ENCODE data around the gene HMGCR.
A peak's percentile ranks its signal among the peaks of the same experiment; 100 is the strongest.
"Not testable (repeated sequence)": the region's sequence is repeated elsewhere in the genome, so short reads cannot be mapped to it uniquely, and the experiment has no call there.

HMGCR gene

DNA sequence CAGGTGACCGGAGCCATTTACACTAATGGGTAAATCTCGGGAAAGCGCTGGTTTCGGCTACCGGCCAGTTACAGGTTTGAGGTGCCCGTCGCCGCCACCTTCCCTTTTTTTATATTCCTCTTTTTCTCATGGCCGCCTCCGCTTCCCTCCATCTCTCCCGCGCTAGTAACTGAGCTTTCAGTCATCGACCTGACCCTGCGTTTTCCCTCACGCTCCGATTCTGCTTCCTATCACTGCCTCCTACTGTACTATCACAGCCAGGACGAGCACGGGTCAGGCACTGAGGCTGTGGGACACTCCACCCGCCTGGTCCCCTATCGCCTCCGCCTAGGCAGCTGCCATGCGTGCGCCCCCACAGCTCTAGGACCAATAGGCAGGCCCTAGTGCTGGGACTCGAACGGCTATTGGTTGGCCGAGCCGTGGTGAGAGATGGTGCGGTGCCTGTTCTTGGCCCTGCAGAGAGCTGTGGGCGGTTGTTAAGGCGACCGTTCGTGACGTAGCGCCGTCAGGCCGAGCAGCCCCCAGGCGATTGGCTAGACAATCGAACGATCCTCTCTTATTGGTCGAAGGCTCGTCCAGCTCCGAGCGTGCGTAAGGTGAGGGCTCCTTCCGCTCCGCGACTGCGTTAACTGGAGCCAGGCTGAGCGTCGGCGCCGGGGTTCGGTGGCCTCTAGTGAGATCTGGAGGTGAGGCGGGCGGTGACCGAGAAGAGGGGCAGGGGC is at the start of gene HMGCR:
TSS of gene HMGCR (plus strand) at position 606 of the 722 bp plus-strand sequence. CDS start 5,386 bp downstream, outside the sequence.
- peak; percentile 94 for DNase-seq (ENCODE audit: low read depth)

GRCh38 chr5:75291844-75292243 is 45.2 kb upstream of the HMGCR start:
- not testable (repeated sequence) for DNase-seq (ENCODE audit: low read depth)

DNA sequence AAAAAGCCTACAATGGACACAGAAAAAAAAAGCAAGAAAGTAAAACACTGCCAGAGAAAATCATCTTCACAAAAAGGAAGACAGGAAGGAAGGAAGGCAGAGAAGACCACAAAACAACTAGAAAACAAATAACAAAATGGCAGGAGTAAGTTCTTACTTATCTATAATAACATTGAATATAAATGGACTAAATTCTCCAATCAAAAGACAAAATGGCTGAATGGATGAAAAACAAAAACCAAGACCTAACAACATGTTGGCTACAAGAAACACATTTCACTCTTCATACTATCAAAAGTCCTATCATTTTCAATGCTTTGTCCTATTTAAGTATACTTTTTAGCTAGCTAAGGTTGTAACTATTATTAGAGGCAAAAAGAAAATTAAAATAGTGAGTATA is 36.9 kb upstream of the HMGCR start:
- no peak for DNase-seq (ENCODE audit: low read depth)

DNA sequence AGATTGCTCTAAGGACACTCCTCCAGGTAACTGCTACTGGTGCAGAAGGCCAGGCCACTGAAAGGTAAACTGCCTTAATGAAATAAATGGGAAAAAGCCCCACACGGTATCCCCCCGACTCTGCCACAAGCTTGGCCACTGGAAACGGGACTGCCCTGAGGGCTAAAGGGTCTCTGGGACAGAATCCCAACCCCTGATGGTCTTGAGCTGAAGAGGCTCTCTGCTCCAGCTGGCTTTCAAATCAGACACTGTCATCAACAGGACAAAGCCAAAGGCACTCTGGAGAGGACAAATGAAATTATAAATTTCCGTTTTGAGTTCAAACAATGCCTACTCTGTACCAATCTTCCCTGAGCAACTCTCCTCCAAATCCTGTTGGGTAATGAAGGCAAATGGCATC is 33.6 kb upstream of the HMGCR start:
- no peak for DNase-seq (ENCODE audit: low read depth)

- DNase-seq (ENCODE audit: low read depth) = not testable (repeated sequence)
Measured at GRCh38 chr5:75304486-75304885, 32.5 kb upstream of the HMGCR start.

GRCh38 chr5:75306746-75307145 is 30.3 kb upstream of the HMGCR start:
- DNase-seq (ENCODE audit: low read depth) = no peak

GRCh38 chr5:75310212-75310611 is 26.8 kb upstream of the HMGCR start:
- no peak for DNase-seq (ENCODE audit: low read depth)

- not testable (repeated sequence) for DNase-seq (ENCODE audit: low read depth)
Measured at GRCh38 chr5:75319148-75319547, 17.9 kb upstream of the HMGCR start.

- DNase-seq (ENCODE audit: low read depth) = no peak
Measured at GRCh38 chr5:75319638-75320037, 17.4 kb upstream of the HMGCR start.

- DNase-seq (ENCODE audit: low read depth) = no peak
Measured at GRCh38 chr5:75320371-75320770, 16.6 kb upstream of the HMGCR start.

GRCh38 chr5:75322066-75322465 is 15.0 kb upstream of the HMGCR start:
- no peak for DNase-seq (ENCODE audit: low read depth)

GRCh38 chr5:75324791-75325190 is 12.2 kb upstream of the HMGCR start:
- DNase-seq (ENCODE audit: low read depth) = no peak

DNA sequence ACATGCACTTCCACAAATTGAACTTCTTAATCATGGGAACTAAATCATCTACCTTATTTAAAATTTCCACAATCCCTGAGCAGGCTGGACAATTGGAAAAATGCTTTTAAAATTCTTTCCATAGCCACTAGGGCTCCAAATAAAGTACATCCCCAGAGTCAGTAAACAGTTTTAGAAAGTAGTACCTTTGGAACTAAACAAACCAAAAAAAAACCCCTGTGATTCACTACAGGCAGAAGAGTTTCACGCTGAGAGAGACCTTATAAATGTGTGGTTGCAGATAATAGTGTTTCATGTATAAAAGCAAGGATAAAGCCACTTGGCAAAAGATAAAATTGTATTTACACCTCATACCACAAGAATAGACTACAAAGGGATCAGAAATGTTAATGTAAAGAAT is 11.8 kb upstream of the HMGCR start:
- no peak for DNase-seq (ENCODE audit: low read depth)

GRCh38 chr5:75330404-75330803 is 6.6 kb upstream of the HMGCR start:
- no peak for DNase-seq (ENCODE audit: low read depth)

DNA sequence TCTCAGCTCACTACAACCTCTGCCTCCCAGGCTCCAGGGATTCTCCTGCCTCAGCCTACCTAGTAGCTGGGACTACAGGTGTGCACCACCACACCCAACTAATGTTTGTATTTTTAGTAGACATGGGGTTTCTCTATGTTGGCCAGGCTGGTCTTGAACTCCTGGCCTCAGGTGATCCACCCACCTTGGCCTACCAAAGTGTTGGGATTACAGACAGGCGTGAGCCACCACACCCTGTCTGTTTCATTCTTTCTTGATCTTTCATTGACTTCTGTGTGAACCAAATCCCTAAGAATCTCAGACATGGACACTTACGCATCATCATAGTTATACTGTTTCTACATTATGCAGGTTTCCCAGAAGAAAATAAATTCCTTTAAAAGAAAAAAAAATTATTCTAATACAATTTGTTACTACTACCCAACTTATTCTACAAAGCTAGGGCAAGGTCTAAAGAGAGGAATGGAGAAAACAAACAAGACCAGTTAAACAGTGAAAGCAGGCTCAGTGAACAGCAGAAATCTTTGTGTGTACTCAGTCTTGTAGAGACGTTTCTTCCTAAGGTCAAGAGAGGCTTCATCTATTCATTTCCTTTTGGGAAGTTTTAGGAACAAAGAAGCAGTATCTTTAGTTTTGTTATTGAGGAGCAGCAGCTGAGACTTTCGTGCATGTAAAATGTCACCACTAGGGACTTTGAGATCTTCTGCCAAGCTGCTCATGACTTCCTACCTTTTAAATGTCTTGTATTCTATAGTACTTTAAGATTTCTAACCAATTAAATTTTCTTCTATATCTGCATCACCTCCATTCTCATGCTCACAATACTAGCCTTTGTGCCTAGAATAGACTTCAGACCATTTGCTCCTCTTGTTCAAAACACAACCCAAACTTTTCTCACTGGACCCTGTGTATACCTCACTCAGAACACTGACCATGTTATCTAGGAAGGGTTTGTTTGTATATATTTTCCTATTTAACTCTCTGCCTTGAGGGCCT is 5.6 kb upstream of the HMGCR start:
- DNase-seq (ENCODE audit: low read depth) = no peak

- DNase-seq (ENCODE audit: low read depth) = not testable (repeated sequence)
Measured at GRCh38 chr5:75333759-75334158, 3.3 kb upstream of the HMGCR start.

DNA sequence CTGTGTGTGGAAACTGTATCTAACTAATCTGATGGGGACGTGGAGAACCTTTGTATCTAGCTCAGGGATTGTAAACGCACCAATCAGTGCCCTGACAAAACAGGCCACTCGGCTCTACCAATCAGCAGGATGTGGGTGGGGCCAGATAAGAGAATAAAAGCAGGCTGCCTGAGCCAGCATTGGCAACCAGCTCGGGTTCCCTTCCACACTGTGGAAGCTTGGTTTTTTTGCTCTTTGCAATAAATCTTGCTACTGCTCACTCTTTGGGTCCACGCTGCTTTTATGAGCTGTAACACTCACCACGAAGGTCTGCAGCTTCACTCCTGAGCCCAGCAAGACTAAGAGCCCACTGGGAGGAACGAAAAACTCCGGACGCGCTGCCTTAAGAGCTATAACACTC is 2.6 kb upstream of the HMGCR start:
- not testable (repeated sequence) for DNase-seq (ENCODE audit: low read depth)

- no peak for DNase-seq (ENCODE audit: low read depth)
Measured at GRCh38 chr5:75335486-75335885, 1.5 kb upstream of the HMGCR start.

GRCh38 chr5:75335952-75336614 is 937 bp upstream of the HMGCR start:
- no peak for DNase-seq (ENCODE audit: low read depth)

DNA sequence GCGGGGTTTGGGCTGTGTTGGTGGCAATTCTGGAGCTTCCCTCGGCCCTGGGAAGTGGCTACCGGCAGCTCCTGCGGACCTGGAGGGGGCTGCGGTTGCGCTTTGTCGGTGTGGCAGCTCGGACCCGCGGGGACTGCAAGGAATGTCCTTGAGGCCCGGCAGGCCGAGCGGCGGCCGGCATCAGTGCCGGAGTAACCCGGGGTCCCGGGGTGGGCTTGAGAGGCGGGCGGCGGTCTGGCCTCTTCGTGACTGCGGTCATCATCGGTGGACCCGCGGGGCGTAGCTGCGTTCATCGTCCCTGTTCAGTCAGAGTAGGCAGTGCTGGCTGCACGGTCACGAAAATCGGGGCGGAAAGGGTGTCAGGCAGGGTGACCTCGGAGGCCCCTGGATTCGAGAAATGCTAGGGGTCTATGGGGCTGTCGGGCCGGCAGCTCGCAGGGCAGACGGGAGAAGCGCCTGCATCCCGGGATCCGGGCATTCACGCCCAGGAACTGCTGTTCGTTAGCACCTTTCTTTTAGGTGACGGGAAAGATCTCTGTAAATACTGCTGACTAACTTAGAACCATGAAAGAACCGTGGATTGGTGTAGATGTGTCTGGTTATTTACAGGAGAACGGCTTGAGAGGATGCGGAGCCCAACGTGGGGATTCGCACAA is 474 bp downstream of the HMGCR start:
- peak; percentile 4 for DNase-seq (ENCODE audit: low read depth)

GRCh38 chr5:75338408-75338807 is 1.4 kb downstream of the HMGCR start:
- DNase-seq (ENCODE audit: low read depth) = no peak

Data from activated T-helper 1 cell treated with Interleukin-2 at 50 U/mL for 16 hours (primary cell).